GM23338 (cell line): ENCODE data around the gene LMLN.
"Not testable (repeated sequence)": the region's sequence is repeated elsewhere in the genome, so short reads cannot be mapped to it uniquely, and the experiment has no call there.

Experiments used
- EZH2 ChIP-seq: fragments of 200-600 bp; sonication (generic); IDR thresholded peaks from one replicate; pipeline ENCODE4 v1.8.0; 2017; ENCODE audit warnings: antibody characterized with exemption, mild to moderate bottlenecking, low read depth; ENCODE audit not compliant: unreplicated experiment
- EZH2phosphoT487 ChIP-seq: fragments of 200-600 bp; sonication (generic); IDR thresholded peaks from one replicate; pipeline ENCODE4 v1.8.1; 2018; ENCODE audit warnings: antibody characterized with exemption; ENCODE audit not compliant: unreplicated experiment
- ZNF114 ChIP-seq: fragments of 250-450 bp; sonication (Bioruptor Pico); IDR thresholded peaks from 2 replicates; pipeline ENCODE4 v1.5.0; 2020; ENCODE audit warnings: mild to moderate bottlenecking, moderate library complexity
- ZNF462 ChIP-seq: fragments of 250-450 bp; sonication (Bioruptor Pico); IDR thresholded peaks from 2 replicates; pipeline ENCODE4 v1.5.0; 2020; ENCODE audit warnings: mild to moderate bottlenecking, moderate library complexity
- TF ChIP-seq, protein P1 (sequence below): IDR thresholded peaks from one replicate; pipeline ENCODE4 v1.6.1; 2018; ENCODE audit warnings: antibody characterized with exemption; ENCODE audit not compliant: unreplicated experiment
- TF ChIP-seq, protein P2 (sequence below), 2 experiments: fragments of 200-600 bp in 1 of 2; sonication (generic) in 1 of 2; conservative IDR thresholded peaks; 2 replicates each; pipeline versions ENCODE4 v1.5.1 to v1.6.1; 2016 to 2017; ENCODE audit warnings: antibody characterized with exemption in 2 of 2, low read depth in 2 of 2, mild to moderate bottlenecking in 2 of 2, moderate library complexity in 1 of 2
- TF ChIP-seq, protein P3 (sequence below): IDR thresholded peaks from 2 replicates; pipeline ENCODE4 v1.6.1; 2016; ENCODE audit warnings: antibody characterized with exemption

DNA sequence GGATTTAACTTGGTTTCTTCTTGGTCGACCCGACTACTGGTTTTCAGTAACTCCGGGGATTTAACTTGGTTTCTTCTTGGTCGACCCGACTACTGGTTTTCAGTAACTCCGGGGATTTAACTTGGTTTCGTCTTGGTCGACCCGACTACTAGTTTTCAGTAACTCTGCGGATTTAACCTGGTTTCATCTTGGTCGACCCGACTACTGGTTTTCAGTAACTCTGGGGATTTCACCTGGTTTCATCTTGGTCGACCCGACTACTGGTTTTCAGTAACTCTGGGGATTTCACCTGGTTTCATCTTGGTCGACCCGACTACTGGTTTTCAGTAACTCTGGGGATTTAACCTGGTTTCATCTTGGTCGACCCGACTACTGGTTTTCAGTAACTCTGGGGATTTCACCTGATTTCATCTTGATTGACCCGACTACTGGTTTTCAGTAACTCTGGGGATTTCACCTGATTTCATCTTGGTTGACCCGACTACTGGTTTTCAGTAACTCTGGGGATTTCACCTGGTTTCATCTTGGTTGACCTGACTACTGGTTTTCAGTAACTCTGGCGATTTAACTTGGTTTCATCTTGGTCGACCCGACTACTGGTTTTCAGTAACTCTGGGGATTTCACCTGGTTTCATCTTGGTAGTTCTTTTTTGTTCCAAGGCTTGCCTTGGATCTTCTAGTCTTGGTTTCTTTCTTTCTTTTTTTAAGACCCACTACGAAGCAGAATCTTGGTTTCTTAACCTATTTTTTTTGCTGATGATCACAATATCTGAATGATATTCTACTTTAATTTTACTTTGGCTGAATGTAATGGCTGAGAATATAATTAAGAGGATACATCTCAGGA is 38.4 kb upstream of the LMLN start:
- TF ChIP-seq, protein P1, sequence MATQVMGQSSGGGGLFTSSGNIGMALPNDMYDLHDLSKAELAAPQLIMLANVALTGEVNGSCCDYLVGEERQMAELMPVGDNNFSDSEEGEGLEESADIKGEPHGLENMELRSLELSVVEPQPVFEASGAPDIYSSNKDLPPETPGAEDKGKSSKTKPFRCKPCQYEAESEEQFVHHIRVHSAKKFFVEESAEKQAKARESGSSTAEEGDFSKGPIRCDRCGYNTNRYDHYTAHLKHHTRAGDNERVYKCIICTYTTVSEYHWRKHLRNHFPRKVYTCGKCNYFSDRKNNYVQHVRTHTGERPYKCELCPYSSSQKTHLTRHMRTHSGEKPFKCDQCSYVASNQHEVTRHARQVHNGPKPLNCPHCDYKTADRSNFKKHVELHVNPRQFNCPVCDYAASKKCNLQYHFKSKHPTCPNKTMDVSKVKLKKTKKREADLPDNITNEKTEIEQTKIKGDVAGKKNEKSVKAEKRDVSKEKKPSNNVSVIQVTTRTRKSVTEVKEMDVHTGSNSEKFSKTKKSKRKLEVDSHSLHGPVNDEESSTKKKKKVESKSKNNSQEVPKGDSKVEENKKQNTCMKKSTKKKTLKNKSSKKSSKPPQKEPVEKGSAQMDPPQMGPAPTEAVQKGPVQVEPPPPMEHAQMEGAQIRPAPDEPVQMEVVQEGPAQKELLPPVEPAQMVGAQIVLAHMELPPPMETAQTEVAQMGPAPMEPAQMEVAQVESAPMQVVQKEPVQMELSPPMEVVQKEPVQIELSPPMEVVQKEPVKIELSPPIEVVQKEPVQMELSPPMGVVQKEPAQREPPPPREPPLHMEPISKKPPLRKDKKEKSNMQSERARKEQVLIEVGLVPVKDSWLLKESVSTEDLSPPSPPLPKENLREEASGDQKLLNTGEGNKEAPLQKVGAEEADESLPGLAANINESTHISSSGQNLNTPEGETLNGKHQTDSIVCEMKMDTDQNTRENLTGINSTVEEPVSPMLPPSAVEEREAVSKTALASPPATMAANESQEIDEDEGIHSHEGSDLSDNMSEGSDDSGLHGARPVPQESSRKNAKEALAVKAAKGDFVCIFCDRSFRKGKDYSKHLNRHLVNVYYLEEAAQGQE, result not testable (repeated sequence)
- TF ChIP-seq EZH2phosphoT487; ZNF114 (CRISPR knock-in tag); ZNF462 (CRISPR knock-in tag); EZH2: not testable (repeated sequence)
- TF ChIP-seq, protein P2, sequence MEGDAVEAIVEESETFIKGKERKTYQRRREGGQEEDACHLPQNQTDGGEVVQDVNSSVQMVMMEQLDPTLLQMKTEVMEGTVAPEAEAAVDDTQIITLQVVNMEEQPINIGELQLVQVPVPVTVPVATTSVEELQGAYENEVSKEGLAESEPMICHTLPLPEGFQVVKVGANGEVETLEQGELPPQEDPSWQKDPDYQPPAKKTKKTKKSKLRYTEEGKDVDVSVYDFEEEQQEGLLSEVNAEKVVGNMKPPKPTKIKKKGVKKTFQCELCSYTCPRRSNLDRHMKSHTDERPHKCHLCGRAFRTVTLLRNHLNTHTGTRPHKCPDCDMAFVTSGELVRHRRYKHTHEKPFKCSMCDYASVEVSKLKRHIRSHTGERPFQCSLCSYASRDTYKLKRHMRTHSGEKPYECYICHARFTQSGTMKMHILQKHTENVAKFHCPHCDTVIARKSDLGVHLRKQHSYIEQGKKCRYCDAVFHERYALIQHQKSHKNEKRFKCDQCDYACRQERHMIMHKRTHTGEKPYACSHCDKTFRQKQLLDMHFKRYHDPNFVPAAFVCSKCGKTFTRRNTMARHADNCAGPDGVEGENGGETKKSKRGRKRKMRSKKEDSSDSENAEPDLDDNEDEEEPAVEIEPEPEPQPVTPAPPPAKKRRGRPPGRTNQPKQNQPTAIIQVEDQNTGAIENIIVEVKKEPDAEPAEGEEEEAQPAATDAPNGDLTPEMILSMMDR (conservative IDR thresholded peaks at IDR 0.05; ENCODE audit: low read depth in 2 of 2), result not testable (repeated sequence)
- TF ChIP-seq, protein P3, sequence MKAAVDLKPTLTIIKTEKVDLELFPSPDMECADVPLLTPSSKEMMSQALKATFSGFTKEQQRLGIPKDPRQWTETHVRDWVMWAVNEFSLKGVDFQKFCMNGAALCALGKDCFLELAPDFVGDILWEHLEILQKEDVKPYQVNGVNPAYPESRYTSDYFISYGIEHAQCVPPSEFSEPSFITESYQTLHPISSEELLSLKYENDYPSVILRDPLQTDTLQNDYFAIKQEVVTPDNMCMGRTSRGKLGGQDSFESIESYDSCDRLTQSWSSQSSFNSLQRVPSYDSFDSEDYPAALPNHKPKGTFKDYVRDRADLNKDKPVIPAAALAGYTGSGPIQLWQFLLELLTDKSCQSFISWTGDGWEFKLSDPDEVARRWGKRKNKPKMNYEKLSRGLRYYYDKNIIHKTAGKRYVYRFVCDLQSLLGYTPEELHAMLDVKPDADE, result not testable (repeated sequence)
